CD14-positive monocyte (primary cell): ENCODE data around the gene SEZ6L2. TPM values are rescaled to one million over a fixed set of nuclear protein-coding genes. Genes with fewer than 3 reads are reported as not detected.

Source experiments
- DNase-seq, 3 donors: peaks; one replicate each; pipeline ENCODE4 v3.0.0-alpha.2; 2011 to 2022
- H2AFZ ChIP-seq: 2 replicates; pipeline ENCODE4 v1.6.0; 2012; ENCODE audit warnings: mild to moderate bottlenecking, low read depth, low read length, inconsistent platforms; ENCODE audit not compliant: insufficient read depth, poor library complexity, severe bottlenecking
- H3K27ac ChIP-seq, 2 donors: 1 replicate in 1 of 2; 2 replicates in 1 of 2; pipeline ENCODE4 v1.5.1; 2012 to 2013; ENCODE audit warnings: low read length in 2 of 2, control low read depth in 1 of 2, inconsistent platforms in 1 of 2, low read depth in 1 of 2, mild to moderate bottlenecking in 1 of 2
- H3K27me3 ChIP-seq, 2 donors: one replicate each; pipeline versions ENCODE4 v1.6.0 to v1.6.1; 2011 to 2013; ENCODE audit warnings: low read length in 2 of 2; ENCODE audit not compliant: control insufficient read depth in 2 of 2, insufficient read depth in 2 of 2
- H3K36me3 ChIP-seq, 2 donors: replicated peaks in 1 of 2; 1 replicate in 1 of 2; 2 replicates in 1 of 2; pipeline versions ENCODE4 v1.5.1 to v1.6.1; 2012 to 2013; ENCODE audit warnings: low read length in 2 of 2, control low read depth in 1 of 2, inconsistent platforms in 1 of 2, mild to moderate bottlenecking in 1 of 2; ENCODE audit not compliant: insufficient read depth in 2 of 2, control insufficient read depth in 1 of 2
- H3K4me1 ChIP-seq, 2 donors: 1 replicate in 1 of 2; 2 replicates in 1 of 2; pipeline versions ENCODE4 v1.5.1 to v1.6.1; 2012 to 2013; ENCODE audit warnings: low read length in 2 of 2, control low read depth in 1 of 2, inconsistent platforms in 1 of 2, mild to moderate bottlenecking in 1 of 2, moderate library complexity in 1 of 2; ENCODE audit not compliant: insufficient read depth in 2 of 2, control insufficient read depth in 1 of 2
- H3K4me2 ChIP-seq: replicated peaks from 2 replicates; pipeline ENCODE3; 2012; ENCODE audit warnings: low read length, moderate library complexity, mild to moderate bottlenecking; ENCODE audit not compliant: poor library complexity, severe bottlenecking; ENCODE audit errors: extremely low read depth
- H3K4me3 ChIP-seq, 3 experiments: fragments of 200-600 bp in 1 of 3; sonication (generic) in 1 of 3; replicated peaks in 1 of 3; 1 replicate in 2 of 3; 2 replicates in 1 of 3; pipeline ENCODE4 v1.5.1; 2011 to 2013; ENCODE audit warnings: low read length in 3 of 3, mild to moderate bottlenecking in 3 of 3, control low read depth in 2 of 3, low read depth in 2 of 3, inconsistent platforms in 1 of 3, moderate library complexity in 1 of 3
- H3K79me2 ChIP-seq: 2 replicates; pipeline ENCODE4 v1.6.0; 2012; ENCODE audit warnings: mild to moderate bottlenecking, control low read depth, inconsistent platforms, low read length, moderate library complexity; ENCODE audit not compliant: insufficient read depth
- H3K9ac ChIP-seq: 2 replicates; pipeline ENCODE4 v1.6.0; 2017; ENCODE audit warnings: low read length, mild to moderate bottlenecking; ENCODE audit not compliant: insufficient read depth, poor library complexity, severe bottlenecking
- H3K9me3 ChIP-seq, 2 donors: replicated peaks in 1 of 2; 1 replicate in 1 of 2; 2 replicates in 1 of 2; pipeline versions ENCODE4 v1.5.1 to v1.6.1; 2012 to 2013; ENCODE audit warnings: low read length in 2 of 2, control low read depth in 1 of 2; ENCODE audit not compliant: control insufficient read depth in 1 of 2, insufficient read depth in 1 of 2
- H4K20me1 ChIP-seq: 2 replicates; pipeline ENCODE4 v1.6.0; 2012; ENCODE audit warnings: mild to moderate bottlenecking, low read length, control low read depth, moderate library complexity; ENCODE audit not compliant: insufficient read depth
- H3K27ac Mint-ChIP-seq, 7 donors: one replicate each; pipeline ENCODE4 v1.8.0; 2020; ENCODE audit warnings: mild to moderate bottlenecking in 7 of 7, mixed read lengths in 7 of 7, moderate library complexity in 6 of 7, inconsistent platforms in 2 of 7
- H3K27me3 Mint-ChIP-seq, 3 donors: one replicate each; pipeline ENCODE4 v1.8.0; 2021 to 2022; ENCODE audit warnings: low read depth in 3 of 3, mild to moderate bottlenecking in 3 of 3, mixed read lengths in 3 of 3, moderate library complexity in 3 of 3, inconsistent platforms in 1 of 3
- H3K36me3 Mint-ChIP-seq, 2 donors: one replicate each; pipeline ENCODE4 v1.8.0; 2020; ENCODE audit warnings: mixed read lengths in 2 of 2, inconsistent platforms in 1 of 2, mild to moderate bottlenecking in 1 of 2
- H3K4me1 Mint-ChIP-seq: one replicate; pipeline ENCODE4 v1.8.0; 2020; ENCODE audit warnings: mild to moderate bottlenecking, mixed read lengths
- H3K4me3 Mint-ChIP-seq, 2 donors: one replicate each; pipeline ENCODE4 v1.8.0; 2020; ENCODE audit warnings: mild to moderate bottlenecking in 2 of 2, mixed read lengths in 2 of 2, moderate library complexity in 1 of 2
- H3K9me3 Mint-ChIP-seq, 7 donors: one replicate each; pipeline ENCODE4 v1.8.0; 2020 to 2022; ENCODE audit warnings: mixed read lengths in 7 of 7, mild to moderate bottlenecking in 6 of 7, moderate library complexity in 6 of 7, inconsistent platforms in 2 of 7
- CTCF ChIP-seq: fragments of 200-600 bp; IDR thresholded peaks from one replicate; pipeline ENCODE4 v1.8.0; 2022; ENCODE audit warnings: antibody characterized with exemption, mild to moderate bottlenecking
- WGBS: methylation state at CpG from one replicate; pipeline ENCODE4 v1.1.5; 2013; ENCODE audit warnings: missing lambda C conversion rate; ENCODE audit not compliant: insufficient coverage; 5-methylcytosine and 5-hydroxymethylcytosine counted together
- intact Hi-C, 2 donors: fragments of 100-400 bp; cut with micrococcal nuclease; formaldehyde crosslinking; loops; one replicate each; pipeline versions ENCODE4 v1.15.0 to v1.15.1; 2023
- polyA plus RNA-seq, 3 donors: library from polyadenylated mRNA; depleted of rRNA in 1 of 3; unstranded in 2 of 3; stranded (reverse) in 1 of 3; fragments of 300-500 nt in 2 of 3; fragments of >200 nt in 1 of 3; fragmentation: Illumina TruSeq in 2 of 3; gene quantifications; 1 replicate in 2 of 3; 2 replicates in 1 of 3; pipeline ENCODE4 v1.2.3, GENCODE V29; 2012 to 2021

The SEZ6L2 gene
- polyA plus RNA-seq, 3 donors, result not detected

GRCh38 chr16:29826342-29826695 lies 73.0 kb downstream of the SEZ6L2 start:
- no peak for DNase-seq
- peaks cover 87% of the 10 kb centered on the region for H3K79me2 ChIP-seq
- H3K27me3 ChIP-seq, result no peaks in the 10 kb centered on the region
- 100% methylated on average over 1 of the region's 8 CpGs for WGBS
- H3K4me1 ChIP-seq, result peaks cover 16 to 18% of the 10 kb centered on the region in 2 donors
- Mint-ChIP-seq H3K27ac (no peak overlapping the region), H3K4me1 (peaks cover 34% of the 10 kb centered on the region), H3K27me3 (no peaks in the 10 kb centered on the region), H3K36me3 (peaks cover 27 to 45% of the 10 kb centered on the region in 2 donors), H3K4me3 (no peak overlapping the region), H3K9me3 (no peaks in the 10 kb centered on the region)
- H4K20me1 ChIP-seq, result peaks cover 100% of the 10 kb centered on the region
- H3K36me3 ChIP-seq, result peaks cover 18 to 38% of the 10 kb centered on the region in 2 donors
- intact Hi-C loops, result no loop called here
- no peak overlapping the region for H3K9ac ChIP-seq
- H2AFZ ChIP-seq, result no peak overlapping the region
- H3K9me3 ChIP-seq, result no peaks in the 10 kb centered on the region
- no peak for TF ChIP-seq CTCF
- no peak overlapping the region for H3K4me2 ChIP-seq
- H3K27ac ChIP-seq, result no peak overlapping the region
- no peak overlapping the region for H3K4me3 ChIP-seq

GRCh38 chr16:29825145-29826044 lies 74.0 kb downstream of the SEZ6L2 start:
- peaks cover 96% of the 10 kb centered on the region for H3K79me2 ChIP-seq
- no peak overlapping the region for H3K9ac ChIP-seq
- no peak overlapping the region for H2AFZ ChIP-seq
- H4K20me1 ChIP-seq, result peaks cover 100% of the 10 kb centered on the region
- no peaks in the 10 kb centered on the region for H3K9me3 ChIP-seq
- Mint-ChIP-seq H3K4me1 (peaks cover 42% of the 10 kb centered on the region), H3K9me3 (no peaks in the 10 kb centered on the region), H3K27me3 (no peaks in the 10 kb centered on the region), H3K36me3 (peaks cover 18 to 36% of the 10 kb centered on the region in 2 donors), H3K4me3 (no peak overlapping the region), H3K27ac (peak overlapping the region in 3 of 7 donors; percentile 2 to 54 (median 52))
- intact Hi-C loops, result no loop called here
- no peak for DNase-seq
- TF ChIP-seq CTCF, result no peak
- H3K27me3 ChIP-seq, result no peaks in the 10 kb centered on the region
- peaks cover 24 to 25% of the 10 kb centered on the region in 2 donors for H3K4me1 ChIP-seq
- 56% methylated on average over 9 of the region's 10 CpGs for WGBS
- no peak overlapping the region for H3K4me3 ChIP-seq
- H3K27ac ChIP-seq, result no peak overlapping the region
- H3K4me2 ChIP-seq, result no peak overlapping the region
- peaks cover 12 to 29% of the 10 kb centered on the region in 2 donors for H3K36me3 ChIP-seq
